H1 (cell line): ENCODE data around the gene LRG1. TPM values are rescaled to one million over a fixed set of nuclear protein-coding genes. Genes with fewer than 3 reads are reported as not detected.

Source experiments
- CTCF ChIA-PET: fragments of 300-600 bp; sonication (Branson Sonifier 250); formaldehyde crosslinking; loops from one replicate; lab custom pipeline; 2021; ENCODE audit not compliant: partially characterized antibody; lab: Charles Lee
- POLR2A ChIA-PET: fragments of 300-600 bp; sonication (Branson Sonifier 250); formaldehyde crosslinking; loops from one replicate; lab custom pipeline; 2021; ENCODE audit warnings: inconsistent platforms; ENCODE audit not compliant: partially characterized antibody; lab: Charles Lee
- DNase-seq, 2 experiments: peaks; one replicate each; pipeline versions ENCODE4 v3.0.0 to v3.0.0-alpha.2; 2010 to 2022; ENCODE audit warnings: low spot score in 2 of 2, low read depth in 1 of 2, mixed read lengths in 1 of 2
- FAIRE-seq: peaks from 2 replicates; lab custom pipeline; 2011; peaks lifted over from hg19 to GRCh38; lab: Jason Lieb, UNC
- H2AFZ ChIP-seq: 2 replicates; pipeline ENCODE4 v1.8.1; 2012; ENCODE audit warnings: low read length, inconsistent platforms
- H2AK5ac ChIP-seq: 2 replicates; pipeline ENCODE4 v1.6.1; 2013; ENCODE audit warnings: low read depth, low read length
- H2BK120ac ChIP-seq: replicated peaks from 2 replicates; pipeline ENCODE3; 2013; ENCODE audit warnings: low read depth, low read length, inconsistent platforms
- H2BK12ac ChIP-seq: 2 replicates; pipeline ENCODE4 v1.6.1; 2013; ENCODE audit warnings: low read depth, low read length
- H2BK15ac ChIP-seq: 2 replicates; pipeline ENCODE4 v1.6.1; 2013; ENCODE audit warnings: low read length
- H2BK20ac ChIP-seq: 2 replicates; pipeline ENCODE4 v1.6.1; 2013; ENCODE audit warnings: low read length
- H2BK5ac ChIP-seq: 2 replicates; pipeline ENCODE4 v1.6.1; 2013; ENCODE audit warnings: low read depth, low read length
- H3K14ac ChIP-seq: 2 replicates; pipeline ENCODE4 v1.6.1; 2013; ENCODE audit warnings: inconsistent platforms; ENCODE audit not compliant: insufficient read length
- H3K18ac ChIP-seq: 2 replicates; pipeline ENCODE4 v1.6.1; 2013; ENCODE audit warnings: low read length; ENCODE audit errors: extremely low read depth
- H3K23ac ChIP-seq: 2 replicates; pipeline ENCODE4 v1.6.1; 2013; ENCODE audit warnings: inconsistent platforms; ENCODE audit not compliant: insufficient read length
- H3K23me2 ChIP-seq: 2 replicates; pipeline ENCODE4 v1.6.1; 2013; ENCODE audit warnings: low read depth, low read length
- H3K27ac ChIP-seq: 2 replicates; pipeline ENCODE4 v1.6.1; 2011; ENCODE audit warnings: low read depth, low read length, inconsistent platforms
- H3K27me3 ChIP-seq, 4 experiments: replicated peaks in 1 of 4; 1 replicate in 1 of 4; 2 replicates in 3 of 4; pipeline versions ENCODE4 v1.6.1 to v1.8.1; 2011 to 2013; ENCODE audit warnings: low read length in 3 of 4, mild to moderate bottlenecking in 3 of 4, inconsistent platforms in 2 of 4, mixed read lengths in 2 of 4, moderate library complexity in 1 of 4; ENCODE audit not compliant: control insufficient read depth in 3 of 4, insufficient read depth in 3 of 4; ENCODE audit errors: extremely low read depth in 1 of 4
- H3K36me3 ChIP-seq, 4 experiments: 2 replicates each; pipeline versions ENCODE4 v1.6.1 to v1.8.1; 2011 to 2013; ENCODE audit warnings: mild to moderate bottlenecking in 4 of 4, low read length in 3 of 4, moderate library complexity in 2 of 4, control low read depth in 1 of 4, inconsistent platforms in 1 of 4; ENCODE audit not compliant: insufficient read depth in 4 of 4, control insufficient read depth in 2 of 4
- H3K4ac ChIP-seq: replicated peaks from 2 replicates; pipeline ENCODE3; 2013; ENCODE audit warnings: low read length, low read depth, mixed read lengths, inconsistent platforms; ENCODE audit not compliant: insufficient read length
- H3K4me1 ChIP-seq, 4 experiments: replicated peaks in 1 of 4; 1 replicate in 1 of 4; 2 replicates in 3 of 4; pipeline versions ENCODE4 v1.6.1 to v1.8.1; 2011 to 2013; ENCODE audit warnings: low read length in 3 of 4, inconsistent platforms in 2 of 4, mixed read lengths in 1 of 4; ENCODE audit not compliant: insufficient read depth in 4 of 4, control insufficient read depth in 3 of 4
- H3K4me2 ChIP-seq, 2 experiments: 2 replicates each; pipeline versions ENCODE4 v1.6.1 to v1.8.1; 2011 to 2013; ENCODE audit warnings: low read depth in 2 of 2, low read length in 2 of 2, control low read depth in 1 of 2, inconsistent platforms in 1 of 2, mild to moderate bottlenecking in 1 of 2; ENCODE audit not compliant: insufficient read depth in 1 of 2
- H3K4me3 ChIP-seq, 4 experiments: fragments of 200-600, 300-600 bp in 1 of 4; sonication (generic), shearing (Covaris generic), sonication (Bioruptor Twin) in 1 of 4; 2 replicates each; pipeline versions ENCODE4 v1.5.1 to v1.8.1; 2011 to 2016; ENCODE audit warnings: low read length in 4 of 4, low read depth in 3 of 4, control low read depth in 2 of 4, inconsistent platforms in 2 of 4, mild to moderate bottlenecking in 2 of 4, mixed read lengths in 1 of 4, moderate library complexity in 1 of 4; ENCODE audit not compliant: insufficient read depth in 2 of 4; ENCODE audit errors: extremely low read depth in 1 of 4
- H3K56ac ChIP-seq: replicated peaks from 2 replicates; pipeline ENCODE3; 2013; ENCODE audit warnings: low read depth, mild to moderate bottlenecking, mixed read lengths, low read length, inconsistent platforms; ENCODE audit not compliant: insufficient read length
- H3K79me1 ChIP-seq: 2 replicates; pipeline ENCODE4 v1.6.1; 2013; ENCODE audit warnings: low read depth, low read length, control low read depth
- H3K79me2 ChIP-seq, 2 experiments: 2 replicates each; pipeline versions ENCODE4 v1.6.1 to v1.8.1; 2012 to 2013; ENCODE audit warnings: low read length in 2 of 2, mild to moderate bottlenecking in 2 of 2, inconsistent platforms in 1 of 2; ENCODE audit not compliant: insufficient read depth in 2 of 2, control insufficient read depth in 1 of 2
- H3K9ac ChIP-seq, 4 experiments: replicated peaks in 1 of 4; 1 replicate in 1 of 4; 2 replicates in 3 of 4; pipeline versions ENCODE4 v1.6.1 to v1.8.1; 2011 to 2013; ENCODE audit warnings: low read depth in 3 of 4, low read length in 3 of 4, control low read depth in 2 of 4, mild to moderate bottlenecking in 2 of 4, moderate library complexity in 2 of 4, inconsistent platforms in 1 of 4; ENCODE audit errors: extremely low read depth in 1 of 4
- H3K9me3 ChIP-seq, 2 experiments: 2 replicates each; pipeline versions ENCODE4 v1.6.1 to v1.8.1; 2012 to 2013; ENCODE audit warnings: mild to moderate bottlenecking in 2 of 2, moderate library complexity in 2 of 2, control low read depth in 1 of 2, inconsistent platforms in 1 of 2, low read depth in 1 of 2, low read length in 1 of 2, mixed read lengths in 1 of 2; ENCODE audit not compliant: insufficient read depth in 2 of 2
- H4K20me1 ChIP-seq, 2 experiments: replicated peaks in 1 of 2; 2 replicates each; pipeline versions ENCODE3 to v1.8.1; 2011 to 2013; ENCODE audit warnings: inconsistent platforms in 2 of 2, low read length in 2 of 2, mild to moderate bottlenecking in 1 of 2; ENCODE audit not compliant: insufficient read depth in 2 of 2, control insufficient read depth in 1 of 2
- H4K5ac ChIP-seq: 2 replicates; pipeline ENCODE4 v1.6.1; 2013; ENCODE audit warnings: low read length, low read depth, mixed read lengths, inconsistent platforms; ENCODE audit not compliant: insufficient read length
- H4K8ac ChIP-seq: 2 replicates; pipeline ENCODE4 v1.8.0; 2013; ENCODE audit warnings: mild to moderate bottlenecking, moderate library complexity, low read length, inconsistent platforms; ENCODE audit not compliant: insufficient read depth; ENCODE audit errors: extremely low read depth
- H4K91ac ChIP-seq: replicated peaks from 2 replicates; pipeline ENCODE3; 2013; ENCODE audit warnings: low read length, mixed read lengths, inconsistent platforms; ENCODE audit not compliant: insufficient read length
- CBX8 ChIP-seq: fragments of 300-800, 300-1000 bp; sonication (generic); IDR thresholded peaks from 2 replicates; pipeline ENCODE4 v1.7.1; 2016; ENCODE audit warnings: low read depth, low read length, borderline replicate concordance
- CHD2 ChIP-seq: IDR thresholded peaks from 2 replicates; pipeline ENCODE4 v1.6.1; 2012; ENCODE audit warnings: low read length, improper control_type of control experiment
- CTBP2 ChIP-seq: IDR thresholded peaks from 2 replicates; pipeline ENCODE4 v1.7.0; 2011; ENCODE audit warnings: borderline replicate concordance, mild to moderate bottlenecking, moderate library complexity, mixed read lengths, low read length; ENCODE audit not compliant: insufficient read depth, insufficient read length
- FOSL1 ChIP-seq: IDR thresholded peaks from 2 replicates; pipeline ENCODE4 v1.6.1; 2011; ENCODE audit warnings: mild to moderate bottlenecking, low read depth, low read length, moderate library complexity; ENCODE audit not compliant: insufficient read depth
- KDM5A ChIP-seq: fragments of 200-600 bp; IDR thresholded peaks from 2 replicates; pipeline ENCODE4 v1.7.1; 2012; ENCODE audit warnings: mild to moderate bottlenecking, low read length, inconsistent platforms, mixed read lengths
- MAFK ChIP-seq: IDR thresholded peaks from 2 replicates; pipeline ENCODE4 v1.6.1; 2012; ENCODE audit warnings: low read depth, mild to moderate bottlenecking, improper control_type of control experiment, low read length
- NANOG ChIP-seq: IDR thresholded peaks from 2 replicates; pipeline ENCODE4 v1.6.1; 2011; ENCODE audit warnings: low read length, low read depth, mild to moderate bottlenecking, inconsistent platforms; ENCODE audit not compliant: insufficient read depth, poor library complexity, severe bottlenecking
- NRF1 ChIP-seq: IDR thresholded peaks from 2 replicates; pipeline ENCODE4 v1.6.1; 2011; ENCODE audit warnings: mild to moderate bottlenecking, low read depth, low read length, improper control_type of control experiment
- POLR2AphosphoS5 ChIP-seq: IDR thresholded peaks from 2 replicates; pipeline ENCODE4 v1.6.1; 2011; ENCODE audit warnings: low read depth, low read length
- RXRA ChIP-seq: IDR thresholded peaks from 2 replicates; pipeline ENCODE4 v1.6.1; 2011; ENCODE audit warnings: low read depth, mild to moderate bottlenecking, low read length, moderate library complexity; ENCODE audit not compliant: insufficient read depth
- SIN3A ChIP-seq, 2 experiments: IDR thresholded peaks in 1 of 2; conservative IDR thresholded peaks in 1 of 2; 2 replicates each; pipeline ENCODE4 v1.6.1; 2011 to 2012; ENCODE audit warnings: low read length in 2 of 2, improper control_type of control experiment in 1 of 2, low read depth in 1 of 2, mild to moderate bottlenecking in 1 of 2
- SIRT6 ChIP-seq: IDR thresholded peaks from one replicate; pipeline ENCODE4 v1.7.1; 2012; ENCODE audit warnings: low read length, inconsistent platforms
- SP1 ChIP-seq: IDR thresholded peaks from 2 replicates; pipeline ENCODE4 v1.6.1; 2011; ENCODE audit warnings: low read depth, low read length
- TAF7 ChIP-seq: optimal IDR thresholded peaks from 2 replicates; pipeline ENCODE3; 2011; ENCODE audit warnings: low read depth, mild to moderate bottlenecking, inconsistent platforms, low read length, moderate library complexity, borderline replicate concordance
- WGBS, 2 experiments: shearing (Covaris generic) in 1 of 2; methylation state at CpG; one replicate each; pipeline versions ENCODE4 v1.1.6 to v1.1.7; 2013 to 2015; ENCODE audit warnings: low lambda C conversion rate in 2 of 2, mixed read lengths in 2 of 2, inconsistent platforms in 1 of 2, low coverage in 1 of 2, missing lambda C conversion rate in 1 of 2; ENCODE audit not compliant: insufficient replicate concordance in 2 of 2, insufficient coverage in 1 of 2, insufficient read length in 1 of 2; ENCODE audit errors: extremely low coverage in 1 of 2, missing lambda C conversion rate in 1 of 2; 5-methylcytosine and 5-hydroxymethylcytosine counted together
- polyA plus RNA-seq, 7 experiments: library from polyadenylated mRNA; depleted of rRNA in 3 of 7; stranded (reverse) in 5 of 7; unstranded in 2 of 7; fragments of >200 nt in 5 of 7; fragments of 200-250 nt in 2 of 7; gene quantifications; 1 replicate in 5 of 7; 2 replicates in 1 of 7; 4 replicates in 1 of 7; pipeline versions ENCODE4 v1.2.1 to v1.2.3, GENCODE V29; 2011 to 2013; ENCODE audit warnings: missing spikeins in 2 of 7, mixed read lengths in 2 of 7
- total RNA-seq: library from RNA; stranded (reverse); fragmentation: NEBNext Ultra II Directional; extraction: Animal tissue kit (Norgen Biotek cat#: 25700); gene quantifications from 2 replicates; pipeline ENCODE4 v1.2.1, GENCODE V29; 2021

The LRG1 gene
- total and polyA plus RNA-seq, 2 of the 8 experiments (the other 6 are each of a cell fraction or from before 2014, with no cell fraction given) = 0.48 to 0.79 TPM

- 71% methylated on average over 1 of the region's 1 CpG; no CpG with 5 or more reads in 1 of the 2 experiments for WGBS, 2 experiments
- Histone ChIP-seq H2BK5ac (no peak overlapping the region), H3K27me3 (peaks cover 0 to 12% (median 8%) of the 10 kb centered on the region in 4 experiments; a peak in 4 of 7 replicates), H3K23ac (no peak overlapping the region), H3K18ac (no peak overlapping the region), H4K20me1 (peaks cover 0 to 2% of the 10 kb centered on the region in 2 experiments), H2BK15ac (no peak overlapping the region), H3K79me2 (no peaks in the 10 kb centered on the region), H3K9ac (no peak overlapping the region), H3K4ac (no peak overlapping the region), H3K4me1 (peaks cover 0 to 8% (median 5%) of the 10 kb centered on the region in 4 experiments; a peak in 6 of 7 replicates), H3K4me3 (peak overlapping the region in 1 of 4 experiments; percentile 77; a peak in 3 of 8 replicates), H3K27ac (no peak overlapping the region), H4K91ac (no peak overlapping the region), H3K56ac (no peak overlapping the region), H2AK5ac (no peak overlapping the region), H3K14ac (no peak overlapping the region), H3K4me2 (peak overlapping the region in 1 of 2 experiments; percentile 66; a peak in 1 of 4 replicates), H2AFZ (no peak overlapping the region), H2BK12ac (peak overlapping the region; percentile 18; the same call in 1 of the 2 replicates), H3K36me3 (no peaks in the 10 kb centered on the region), H3K79me1 (no peaks in the 10 kb centered on the region), H2BK120ac (no peak overlapping the region), H3K9me3 (no peaks in the 10 kb centered on the region), H2BK20ac (0 out of 2 replicates have a peak overlapping the region, but pooled peaks have one; percentile 61), H3K23me2 (peaks cover 6% of the 10 kb centered on the region), H4K8ac (no peak overlapping the region; the same call in 1 of the 2 replicates), H4K5ac (no peak overlapping the region)
- DNase-seq (no peak), FAIRE-seq (no peak)
- ChIA-PET CTCF (interaction anchor here (0.7 to 8.6 kb wide), 16 partner anchors 9 to 68 kb away, joined by 3 to 49 read pairs (median 5); no protein-coding TSS in a partner anchor), POLR2A (interaction anchor here (1.1 to 4.1 kb wide), 3 partner anchors 10 to 15 kb away, joined by 4 to 19 read pairs (median 7); no protein-coding TSS in a partner anchor)
- TF ChIP-seq POLR2AphosphoS5 (no peak), NANOG (no peak), CHD2 (no peak), SP1 (no peak), CTBP2 (no peak), RXRA (no peak), NRF1 (no peak), TAF7 (no peak), MAFK (no peak), SIN3A (conservative IDR thresholded peaks at IDR 0.05 in 1 of 2, IDR thresholded peaks at IDR 0.05 in 1 of 2; ENCODE audit: low read depth in 1 of 2, low read length in 2 of 2) (no peak), SIRT6 (no peak), CBX8 (no peak), FOSL1 (no peak), KDM5A (no peak)
Observed at GRCh38 chr19:4585556-4585955, 45.7 kb upstream of the LRG1 start.
